Fibroblast of pulmonary artery (primary cell): Measurements from ENCODE around the gene SMCO1.
"Not testable (repeated sequence)": the region's sequence is repeated elsewhere in the genome, so short reads cannot be mapped to it uniquely, and the experiment has no call there.

Source experiments
- DNase-seq: peaks from one replicate; pipeline ENCODE4 v3.0.0-alpha.2; 2010; ENCODE audit warnings: low read depth
- H3K4me3 ChIP-seq: replicated peaks from 2 replicates; pipeline ENCODE4 v1.5.1; 2011; ENCODE audit warnings: low read depth, mild to moderate bottlenecking, control low read depth, low read length, moderate library complexity
- TF ChIP-seq, protein P1 (sequence below): IDR thresholded peaks from 2 replicates; pipeline ENCODE4 v1.5.1; 2011; ENCODE audit warnings: mild to moderate bottlenecking, control low read depth, low read length, inconsistent platforms; ENCODE audit errors: missing control alignments

Gene SMCO1

DNA sequence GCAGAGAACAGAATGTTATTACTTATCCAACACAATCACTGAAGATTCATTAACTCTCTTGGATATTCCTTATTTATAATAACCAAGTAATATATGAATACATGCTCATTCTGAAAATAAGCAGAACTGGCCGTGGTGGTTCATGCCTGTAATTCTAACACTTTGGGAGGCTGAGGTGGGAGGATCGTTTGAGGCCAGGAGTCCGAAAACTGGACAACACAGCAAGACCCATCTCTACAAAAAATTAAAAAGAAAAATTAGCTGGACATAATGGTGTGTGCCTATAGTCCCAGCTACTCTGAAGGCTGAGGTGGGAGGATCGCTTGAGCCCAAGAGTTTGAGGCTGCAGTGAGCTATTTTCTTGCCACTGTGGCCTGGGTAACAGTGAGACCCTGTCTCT lies 37.5 kb downstream of the SMCO1 start:
- DNase-seq: no peak
- no peak overlapping the region for H3K4me3 ChIP-seq
- TF ChIP-seq, protein P1, sequence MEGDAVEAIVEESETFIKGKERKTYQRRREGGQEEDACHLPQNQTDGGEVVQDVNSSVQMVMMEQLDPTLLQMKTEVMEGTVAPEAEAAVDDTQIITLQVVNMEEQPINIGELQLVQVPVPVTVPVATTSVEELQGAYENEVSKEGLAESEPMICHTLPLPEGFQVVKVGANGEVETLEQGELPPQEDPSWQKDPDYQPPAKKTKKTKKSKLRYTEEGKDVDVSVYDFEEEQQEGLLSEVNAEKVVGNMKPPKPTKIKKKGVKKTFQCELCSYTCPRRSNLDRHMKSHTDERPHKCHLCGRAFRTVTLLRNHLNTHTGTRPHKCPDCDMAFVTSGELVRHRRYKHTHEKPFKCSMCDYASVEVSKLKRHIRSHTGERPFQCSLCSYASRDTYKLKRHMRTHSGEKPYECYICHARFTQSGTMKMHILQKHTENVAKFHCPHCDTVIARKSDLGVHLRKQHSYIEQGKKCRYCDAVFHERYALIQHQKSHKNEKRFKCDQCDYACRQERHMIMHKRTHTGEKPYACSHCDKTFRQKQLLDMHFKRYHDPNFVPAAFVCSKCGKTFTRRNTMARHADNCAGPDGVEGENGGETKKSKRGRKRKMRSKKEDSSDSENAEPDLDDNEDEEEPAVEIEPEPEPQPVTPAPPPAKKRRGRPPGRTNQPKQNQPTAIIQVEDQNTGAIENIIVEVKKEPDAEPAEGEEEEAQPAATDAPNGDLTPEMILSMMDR: no peak

DNA sequence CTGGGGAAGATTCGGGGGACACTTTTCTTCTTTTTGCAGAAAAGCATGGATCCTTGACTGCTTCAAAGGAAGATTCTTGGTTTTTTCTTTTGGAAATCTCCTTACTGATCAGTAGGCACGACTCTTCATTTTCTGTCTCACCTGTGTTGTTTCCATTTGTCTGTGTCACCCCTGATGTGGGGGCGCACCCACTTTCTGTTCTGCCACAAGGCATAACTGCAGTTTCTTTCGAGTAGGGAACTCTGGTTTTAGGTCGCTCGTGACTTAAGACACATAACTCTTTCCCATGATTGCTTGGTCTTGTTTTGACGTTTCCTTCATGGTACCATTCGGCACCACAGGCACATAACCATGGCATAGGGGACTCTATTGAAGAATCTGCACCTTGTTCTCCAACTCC lies 42.9 kb downstream of the SMCO1 start:
- TF ChIP-seq, protein P1: no peak
- no peak overlapping the region for H3K4me3 ChIP-seq
- no peak for DNase-seq

DNA sequence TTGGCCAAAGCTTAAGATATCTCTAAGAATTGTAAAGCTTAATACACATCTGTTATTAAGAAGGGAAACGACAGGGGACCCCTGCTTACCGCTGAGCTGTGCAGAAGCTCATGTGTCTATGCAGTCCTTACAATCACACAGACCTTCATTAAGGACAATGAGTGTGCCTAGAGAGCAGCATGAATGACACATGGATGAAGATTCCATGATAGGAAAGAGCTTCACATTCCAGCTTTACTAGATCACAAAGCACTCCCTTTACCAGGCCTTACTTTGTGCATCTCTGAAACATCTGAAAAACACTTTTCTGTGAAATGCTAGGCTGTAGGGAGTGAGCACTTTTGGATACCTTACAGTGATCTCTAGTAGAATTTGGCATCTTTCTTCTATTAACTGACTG lies 43.6 kb downstream of the SMCO1 start:
- no peak for DNase-seq
- no peak overlapping the region for H3K4me3 ChIP-seq
- TF ChIP-seq, protein P1: no peak

DNA sequence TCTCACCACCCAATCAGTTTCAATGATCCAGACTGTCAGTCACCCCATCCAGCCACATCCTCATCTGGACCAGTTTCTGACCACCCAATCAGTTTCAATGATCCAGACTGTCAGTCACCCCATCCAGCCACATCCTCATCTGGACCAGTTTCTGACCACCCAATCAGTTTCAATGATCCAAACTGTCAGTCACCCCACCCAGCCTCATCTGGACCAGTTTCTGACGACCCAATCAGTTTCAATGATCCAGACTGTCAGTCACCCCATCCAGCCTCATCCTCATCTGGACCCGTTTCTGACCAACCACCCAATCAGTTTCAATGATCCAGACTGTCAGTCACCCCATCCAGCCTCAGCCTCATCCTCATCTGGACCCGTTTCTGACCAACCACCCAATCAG lies 45.0 kb downstream of the SMCO1 start:
- DNase-seq, H3K4me3 ChIP-seq: not testable (repeated sequence)

DNA sequence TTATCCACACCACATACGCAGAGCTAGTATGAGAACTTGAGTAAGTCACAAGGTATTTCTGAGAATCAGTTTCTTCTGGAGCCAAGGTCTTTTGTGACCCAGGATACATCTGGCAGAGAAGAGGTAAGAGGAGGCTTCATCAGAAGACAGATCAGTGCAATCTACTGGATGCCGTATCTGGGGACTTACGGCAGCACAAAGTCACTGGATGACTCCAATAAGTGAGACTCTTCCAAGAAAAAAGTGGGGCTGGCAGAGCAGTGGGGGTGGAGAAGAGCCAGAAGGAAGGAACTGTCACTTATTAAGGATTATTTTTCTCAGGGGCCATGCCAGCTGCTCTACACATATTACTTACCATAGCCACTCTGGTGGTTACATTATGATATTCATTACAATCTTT lies 51.3 kb downstream of the SMCO1 start:
- TF ChIP-seq, protein P1: no peak
- no peak overlapping the region for H3K4me3 ChIP-seq
- DNase-seq: no peak

DNA sequence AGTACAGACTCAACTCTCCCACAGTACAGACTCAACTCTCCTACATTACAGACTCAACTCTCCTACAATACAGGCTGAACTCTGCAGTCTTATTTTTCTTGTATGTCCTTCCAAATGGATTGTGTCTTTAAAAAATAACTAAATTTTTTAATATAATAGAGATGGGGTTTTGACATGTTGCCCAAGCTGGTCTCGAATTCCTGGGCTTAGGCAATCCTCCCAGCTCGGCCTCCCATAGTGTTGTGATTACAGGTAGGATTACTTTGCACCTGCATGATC lies 51.7 kb downstream of the SMCO1 start:
- TF ChIP-seq, protein P1: no peak
- DNase-seq: no peak
- no peak overlapping the region for H3K4me3 ChIP-seq

DNA sequence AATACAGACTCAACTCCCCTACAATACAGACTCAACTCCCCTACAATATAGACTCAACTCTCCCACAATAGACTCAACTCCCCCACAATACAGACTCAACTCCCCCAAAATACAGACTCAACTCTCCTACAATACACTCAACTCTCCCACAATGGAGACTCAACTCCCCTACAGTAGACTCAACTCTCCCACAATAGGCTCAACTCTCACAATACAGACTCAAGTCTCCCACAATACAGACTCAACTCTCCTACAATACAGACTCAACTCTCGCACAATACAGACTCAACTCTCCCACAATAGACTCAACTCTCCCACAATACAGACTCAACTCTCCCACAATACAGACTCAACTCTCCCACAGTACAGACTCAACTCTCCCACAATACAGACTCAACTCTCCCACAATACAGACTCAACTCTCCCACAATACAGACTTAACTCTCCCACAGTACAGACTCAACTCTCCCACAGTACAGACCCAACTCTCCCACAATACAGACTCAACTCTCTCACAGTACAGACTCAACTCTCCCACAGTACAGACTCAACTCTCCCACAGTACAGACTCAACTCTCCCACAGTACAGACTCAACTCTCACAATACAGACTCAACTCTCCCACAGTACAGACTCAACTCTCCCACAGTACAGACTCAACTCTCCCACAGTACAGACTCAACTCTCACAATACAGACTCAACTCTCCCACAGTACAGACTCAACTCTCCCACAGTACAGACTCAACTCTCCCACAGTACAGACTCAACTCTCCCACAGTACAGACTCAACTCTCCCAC lies 52.3 kb downstream of the SMCO1 start:
- not testable (repeated sequence) for DNase-seq, H3K4me3 ChIP-seq

DNA sequence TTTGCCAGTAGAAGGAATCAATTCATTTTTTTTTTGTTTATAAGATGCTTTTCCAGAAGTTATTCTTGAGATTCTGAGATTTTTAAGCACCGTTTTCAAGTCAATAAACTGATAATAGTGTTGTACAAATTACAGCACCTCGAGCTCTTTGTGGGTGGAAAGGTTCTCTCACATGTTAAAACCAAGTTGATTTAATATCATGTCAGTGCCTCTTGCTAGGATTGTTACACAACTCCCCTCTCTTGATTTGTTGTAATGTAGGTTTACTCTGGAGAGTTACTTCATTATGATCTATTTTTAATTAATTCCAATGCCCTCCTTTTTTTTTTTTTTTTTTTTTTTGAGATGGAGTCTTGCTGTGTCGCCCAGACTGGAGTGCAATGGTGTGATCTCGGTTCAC lies 57.1 kb downstream of the SMCO1 start:
- H3K4me3 ChIP-seq: no peak overlapping the region
- TF ChIP-seq, protein P1: no peak
- DNase-seq: no peak

DNA sequence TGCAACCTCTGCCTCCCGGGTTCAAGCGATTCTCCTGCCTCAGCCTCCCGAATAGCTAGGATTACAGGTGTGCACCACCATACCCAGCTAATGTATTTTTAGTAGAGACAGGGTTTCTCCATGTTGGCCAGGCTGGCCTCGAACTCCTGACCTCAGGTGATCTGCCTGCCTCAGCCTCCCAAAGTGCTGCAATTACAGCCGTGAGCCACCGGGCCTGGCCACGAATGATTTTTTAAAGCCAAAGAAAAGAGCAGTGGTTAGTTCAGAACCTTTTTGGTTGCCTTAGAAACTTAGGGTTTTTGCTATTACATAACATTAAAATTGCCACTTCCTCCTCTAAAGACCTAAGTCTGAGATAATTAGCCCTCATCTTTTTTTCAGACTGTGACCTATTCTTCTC lies 57.7 kb downstream of the SMCO1 start:
- H3K4me3 ChIP-seq, DNase-seq: not testable (repeated sequence)
